HG03521 (cell line): Measurements from ENCODE around the gene TRIM43B.
"Not testable (repeated sequence)": the region's sequence is repeated elsewhere in the genome, so short reads cannot be mapped to it uniquely, and the experiment has no call there.

Experiments used
- ATAC-seq: cut with Tn5 transposase; IDR thresholded peaks from one replicate; pipeline ENCODE4 v1.9.1; 2021; ENCODE audit warnings: mild to moderate bottlenecking, moderate library complexity; ENCODE audit not compliant: unreplicated experiment

TRIM43B gene

GRCh38 chr2:95434507-95435076 lies 50.0 kb downstream of the TRIM43B start:
- not testable (repeated sequence) for ATAC-seq

GRCh38 chr2:95433973-95434372 lies 50.6 kb downstream of the TRIM43B start:
- not testable (repeated sequence) for ATAC-seq

GRCh38 chr2:95433373-95433772 lies 51.2 kb downstream of the TRIM43B start:
- not testable (repeated sequence) for ATAC-seq

- ATAC-seq: not testable (repeated sequence)
Observed at GRCh38 chr2:95429748-95430467, 54.6 kb downstream of the TRIM43B start.

- ATAC-seq: not testable (repeated sequence)
Observed at GRCh38 chr2:95427196-95427867, 57.2 kb downstream of the TRIM43B start.
